DOHH2 (cell line): ENCODE results near the gene KLHL21.

Experiments used
- H3F3A ChIP-seq: fragments of 200-600 bp; sonication (generic), shearing (Covaris generic); 2 replicates; pipeline ENCODE4 v1.6.0; 2016; ENCODE audit warnings: antibody characterized with exemption, mild to moderate bottlenecking; ENCODE audit not compliant: control insufficient read depth, insufficient read depth
- H3K27ac ChIP-seq: fragments of 200-600 bp; sonication (generic); 2 replicates; pipeline ENCODE4 v1.5.1; 2014; ENCODE audit warnings: low read depth, mild to moderate bottlenecking, low read length, moderate library complexity
- H3K27me3 ChIP-seq: fragments of 200-600 bp; sonication (generic); 2 replicates; pipeline ENCODE4 v1.6.1; 2014; ENCODE audit warnings: mild to moderate bottlenecking, low read length, mixed read lengths; ENCODE audit not compliant: control insufficient read depth
- H3K36me3 ChIP-seq: fragments of 200-600 bp; sonication (generic); 2 replicates; pipeline ENCODE4 v1.6.1; 2014; ENCODE audit warnings: mild to moderate bottlenecking, low read length, moderate library complexity, mixed read lengths; ENCODE audit not compliant: control insufficient read depth
- H3K4me1 ChIP-seq: fragments of 200-600 bp; sonication (generic); 2 replicates; pipeline ENCODE4 v1.6.1; 2014; ENCODE audit warnings: mild to moderate bottlenecking, low read length, mixed read lengths; ENCODE audit not compliant: control insufficient read depth
- H3K4me2 ChIP-seq: fragments of 200-600 bp; sonication (generic); 2 replicates; pipeline ENCODE4 v1.6.0; 2014; ENCODE audit warnings: mild to moderate bottlenecking, low read length, moderate library complexity
- H3K4me3 ChIP-seq: fragments of 200-600 bp; sonication (generic); 2 replicates; pipeline ENCODE4 v1.5.1; 2014; ENCODE audit warnings: mild to moderate bottlenecking, low read length, mixed read lengths
- H3K79me2 ChIP-seq: fragments of 200-600 bp; sonication (generic); 2 replicates; pipeline ENCODE4 v1.6.1; 2014; ENCODE audit warnings: mild to moderate bottlenecking, low read length, mixed read lengths; ENCODE audit not compliant: control insufficient read depth
- H3K9me2 ChIP-seq: fragments of 200-600 bp; sonication (generic); replicated peaks from 2 replicates; pipeline ENCODE4 v1.6.1; 2014; ENCODE audit warnings: mild to moderate bottlenecking, low read length, mixed read lengths; ENCODE audit not compliant: control insufficient read depth
- H3K9me3 ChIP-seq: fragments of 200-600 bp; sonication (generic); 2 replicates; pipeline ENCODE4 v1.6.1; 2014; ENCODE audit warnings: antibody characterized with exemption, low read length, mixed read lengths; ENCODE audit not compliant: control insufficient read depth, insufficient read depth
- H4K20me1 ChIP-seq: fragments of 200-600 bp; sonication (generic); 2 replicates; pipeline ENCODE4 v1.6.0; 2014; ENCODE audit warnings: low read depth, mild to moderate bottlenecking, antibody characterized with exemption, low read length, moderate library complexity; ENCODE audit not compliant: control insufficient read depth, insufficient read depth
- CTCF ChIP-seq: fragments of 200-600 bp; sonication (generic); IDR thresholded peaks from one replicate; pipeline ENCODE4 v1.5.1; 2014; ENCODE audit warnings: antibody characterized with exemption, mild to moderate bottlenecking, low read depth, low read length; ENCODE audit not compliant: poor library complexity, severe bottlenecking
- EZH2phosphoT487 ChIP-seq: fragments of 200-600 bp; sonication (generic); IDR thresholded peaks from 2 replicates; pipeline ENCODE4 v1.6.1; 2017; ENCODE audit warnings: borderline replicate concordance, mild to moderate bottlenecking, antibody characterized with exemption, low read length, moderate library complexity, mixed read lengths

Gene KLHL21

GRCh38 chr1:6602669-6603237, at the start of gene KLHL21:
Gene KLHL21, minus strand, starts transcription at chr1:6602869. Its CDS starts 52 bp downstream, at chr1:6602817.
- peaks cover 10% of the 10 kb centered on the region for H3F3A ChIP-seq
- no peaks in the 10 kb centered on the region for H3K9me2 ChIP-seq
- peaks cover 25% of the 10 kb centered on the region for H3K79me2 ChIP-seq
- H3K4me3 ChIP-seq: peak within 1 kb of the TSS; percentile 80
- H3K27ac ChIP-seq: no peak within 1 kb of the TSS
- peak within 1 kb of the TSS; percentile 93 for H3K4me2 ChIP-seq
- H4K20me1 ChIP-seq: peaks cover 10% of the 10 kb centered on the region; the same call in 1 of the 2 replicates
- no peaks in the 10 kb centered on the region for H3K9me3 ChIP-seq
- H3K4me1 ChIP-seq: peaks cover 45% of the 10 kb centered on the region
- H3K36me3 ChIP-seq: peaks cover 3% of the 10 kb centered on the region; the same call in 1 of the 2 replicates
- H3K27me3 ChIP-seq: peaks cover 43% of the 10 kb centered on the region
- TF ChIP-seq EZH2phosphoT487 (no peak), CTCF (no peak)

- H3K9me3 ChIP-seq: no peaks in the 10 kb centered on the region
- no peak overlapping the region for H3K4me3 ChIP-seq
- no peak overlapping the region for H3K4me2 ChIP-seq
- H3K9me2 ChIP-seq: no peaks in the 10 kb centered on the region
- H4K20me1 ChIP-seq: no peaks in the 10 kb centered on the region
- H3K27me3 ChIP-seq: no peaks in the 10 kb centered on the region
- H3K36me3 ChIP-seq: peaks cover 40% of the 10 kb centered on the region
- H3K27ac ChIP-seq: no peak overlapping the region
- TF ChIP-seq CTCF (no peak), EZH2phosphoT487 (no peak)
- H3F3A ChIP-seq: no peaks in the 10 kb centered on the region
- peaks cover under 1% of the 10 kb centered on the region; the same call in 1 of the 2 replicates for H3K79me2 ChIP-seq
- no peaks in the 10 kb centered on the region for H3K4me1 ChIP-seq
Observed at GRCh38 chr1:6651909-6652308, 49.2 kb upstream of the KLHL21 start.

- Histone ChIP-seq H3K27me3 (no peaks in the 10 kb centered on the region), H3K9me2 (no peaks in the 10 kb centered on the region), H3K27ac (no peak overlapping the region), H3K4me2 (no peak overlapping the region), H3K4me1 (no peaks in the 10 kb centered on the region), H3F3A (no peaks in the 10 kb centered on the region), H3K36me3 (peaks cover 49% of the 10 kb centered on the region), H4K20me1 (no peaks in the 10 kb centered on the region), H3K79me2 (no peaks in the 10 kb centered on the region), H3K4me3 (no peak overlapping the region), H3K9me3 (no peaks in the 10 kb centered on the region)
- no peak for TF ChIP-seq EZH2phosphoT487
- no peak for TF ChIP-seq CTCF
Observed at GRCh38 chr1:6648556-6648955, 45.9 kb upstream of the KLHL21 start.
